Nephron (organoid): Measurements from ENCODE around the gene ACOXL.

Source experiments
- H3K27ac Mint-ChIP-seq, 3 experiments: 2 replicates each; pipeline ENCODE4 v1.8.0; 2020; ENCODE audit warnings: mixed read lengths in 3 of 3, mild to moderate bottlenecking in 2 of 3, moderate library complexity in 1 of 3
- H3K27me3 Mint-ChIP-seq: 2 replicates; pipeline ENCODE4 v1.8.0; 2021; ENCODE audit warnings: low read depth, mild to moderate bottlenecking, moderate library complexity, mixed read lengths
- H3K36me3 Mint-ChIP-seq: 2 replicates; pipeline ENCODE4 v1.8.0; 2020; ENCODE audit warnings: low read depth, mixed read lengths
- H3K4me1 Mint-ChIP-seq: 2 replicates; pipeline ENCODE4 v1.8.0; 2020; ENCODE audit warnings: mixed read lengths
- H3K4me3 Mint-ChIP-seq, 3 experiments: 2 replicates each; pipeline ENCODE4 v1.8.0; 2020; ENCODE audit warnings: mild to moderate bottlenecking in 3 of 3, mixed read lengths in 3 of 3, moderate library complexity in 2 of 3
- H3K9me3 Mint-ChIP-seq: 2 replicates; pipeline ENCODE4 v1.8.0; 2020; ENCODE audit warnings: mixed read lengths
- CTCF ChIP-seq, 3 experiments: fragments of 200-600 bp; sonication (generic); IDR thresholded peaks; one replicate each; pipeline ENCODE4 v1.5.0; 2021; ENCODE audit warnings: antibody characterized with exemption in 3 of 3; ENCODE audit not compliant: unreplicated experiment in 3 of 3

The ACOXL gene

GRCh38 chr2:110770959-110771431 lies 38.6 kb downstream of the ACOXL start:
- Mint-ChIP-seq H3K27me3 (peaks cover 24% of the 10 kb centered on the region), H3K4me1 (peaks cover 40% of the 10 kb centered on the region), H3K4me3 (peak overlapping the region in 1 of 3 experiments; percentile 65), H3K27ac (peak overlapping the region in 2 of 3 experiments; percentile 45 to 65), H3K36me3 (no peaks in the 10 kb centered on the region), H3K9me3 (peaks cover 2% of the 10 kb centered on the region)
- TF ChIP-seq CTCF (IDR thresholded peaks at IDR 0.05; ENCODE audit: unreplicated experiment in 3 of 3): no peak

- Mint-ChIP-seq H3K36me3 (no peaks in the 10 kb centered on the region), H3K4me3 (peak overlapping the region in 1 of 3 experiments; percentile 65), H3K9me3 (no peaks in the 10 kb centered on the region), H3K27me3 (peaks cover 29% of the 10 kb centered on the region), H3K4me1 (peaks cover 40% of the 10 kb centered on the region), H3K27ac (peak overlapping the region in 1 of 3 experiments; percentile 45)
- TF ChIP-seq CTCF (IDR thresholded peaks at IDR 0.05; ENCODE audit: unreplicated experiment in 3 of 3): no peak
Measured at GRCh38 chr2:110771547-110772382, 39.4 kb downstream of the ACOXL start.

GRCh38 chr2:110772383-110772755 lies 40.0 kb downstream of the ACOXL start:
- Mint-ChIP-seq H3K9me3 (no peaks in the 10 kb centered on the region), H3K27me3 (peaks cover 29% of the 10 kb centered on the region), H3K27ac (no peak overlapping the region), H3K4me1 (peaks cover 40% of the 10 kb centered on the region), H3K36me3 (no peaks in the 10 kb centered on the region), H3K4me3 (no peak overlapping the region)
- TF ChIP-seq CTCF (IDR thresholded peaks at IDR 0.05; ENCODE audit: unreplicated experiment in 3 of 3): no peak

- Mint-ChIP-seq H3K4me3 (peak overlapping the region in 2 of 3 experiments; percentile 4 to 20), H3K36me3 (no peaks in the 10 kb centered on the region), H3K9me3 (no peaks in the 10 kb centered on the region), H3K27ac (peak overlapping the region in 2 of 3 experiments; percentile 54 to 62), H3K27me3 (peaks cover 34% of the 10 kb centered on the region), H3K4me1 (peaks cover 40% of the 10 kb centered on the region)
- TF ChIP-seq CTCF (IDR thresholded peaks at IDR 0.05; ENCODE audit: unreplicated experiment in 3 of 3): no peak
Measured at GRCh38 chr2:110773401-110773921, 41.1 kb downstream of the ACOXL start.

GRCh38 chr2:110774701-110775100 lies 42.3 kb downstream of the ACOXL start:
- peaks cover 35% of the 10 kb centered on the region for H3K4me1 Mint-ChIP-seq
- H3K27ac Mint-ChIP-seq: no peak overlapping the region
- no peaks in the 10 kb centered on the region for H3K9me3 Mint-ChIP-seq
- peaks cover 35% of the 10 kb centered on the region for H3K27me3 Mint-ChIP-seq
- no peak overlapping the region for H3K4me3 Mint-ChIP-seq
- H3K36me3 Mint-ChIP-seq: no peaks in the 10 kb centered on the region
- no peak for TF ChIP-seq CTCF (IDR thresholded peaks at IDR 0.05; ENCODE audit: unreplicated experiment in 3 of 3)
